Measurements from ENCODE around the gene NCOA3.
"Not testable (repeated sequence)": the region's sequence is repeated elsewhere in the genome, so short reads cannot be mapped to it uniquely, and the experiment has no call there.

DNA sequence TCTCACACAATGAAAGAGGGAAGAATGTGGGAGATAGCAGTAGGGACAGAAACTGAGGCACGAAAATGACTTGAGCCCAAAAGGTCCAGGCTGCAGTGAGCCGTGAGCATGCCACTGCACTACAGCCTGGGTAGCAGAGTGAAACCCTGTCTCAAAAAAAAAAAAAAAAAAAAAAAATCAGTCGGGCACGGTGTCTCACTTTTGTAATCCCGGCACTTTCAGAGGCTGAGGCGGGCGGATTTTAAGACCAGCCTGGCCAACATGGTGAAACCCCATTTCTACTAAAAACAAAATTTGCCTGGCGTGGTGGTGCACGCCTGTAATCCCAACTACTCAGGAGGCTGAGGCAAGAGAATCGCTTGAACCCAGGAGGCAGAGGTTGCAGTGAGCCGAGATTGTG, 7.1 kb upstream of the NCOA3 start:
- not testable (repeated sequence) for TF ChIP-seq POLR2A, POLR2AphosphoS5 (IDR thresholded peaks at IDR 0.05; ENCODE audit: low read depth, low read length)
